ENCODE measurements around the gene ZBTB17. TPM values are rescaled to one million over a fixed set of nuclear protein-coding genes. Genes with fewer than 3 reads are reported as not detected.

Gene ZBTB17
- 28.2 and 28.8 TPM in 2 replicates for total RNA-seq

DNA sequence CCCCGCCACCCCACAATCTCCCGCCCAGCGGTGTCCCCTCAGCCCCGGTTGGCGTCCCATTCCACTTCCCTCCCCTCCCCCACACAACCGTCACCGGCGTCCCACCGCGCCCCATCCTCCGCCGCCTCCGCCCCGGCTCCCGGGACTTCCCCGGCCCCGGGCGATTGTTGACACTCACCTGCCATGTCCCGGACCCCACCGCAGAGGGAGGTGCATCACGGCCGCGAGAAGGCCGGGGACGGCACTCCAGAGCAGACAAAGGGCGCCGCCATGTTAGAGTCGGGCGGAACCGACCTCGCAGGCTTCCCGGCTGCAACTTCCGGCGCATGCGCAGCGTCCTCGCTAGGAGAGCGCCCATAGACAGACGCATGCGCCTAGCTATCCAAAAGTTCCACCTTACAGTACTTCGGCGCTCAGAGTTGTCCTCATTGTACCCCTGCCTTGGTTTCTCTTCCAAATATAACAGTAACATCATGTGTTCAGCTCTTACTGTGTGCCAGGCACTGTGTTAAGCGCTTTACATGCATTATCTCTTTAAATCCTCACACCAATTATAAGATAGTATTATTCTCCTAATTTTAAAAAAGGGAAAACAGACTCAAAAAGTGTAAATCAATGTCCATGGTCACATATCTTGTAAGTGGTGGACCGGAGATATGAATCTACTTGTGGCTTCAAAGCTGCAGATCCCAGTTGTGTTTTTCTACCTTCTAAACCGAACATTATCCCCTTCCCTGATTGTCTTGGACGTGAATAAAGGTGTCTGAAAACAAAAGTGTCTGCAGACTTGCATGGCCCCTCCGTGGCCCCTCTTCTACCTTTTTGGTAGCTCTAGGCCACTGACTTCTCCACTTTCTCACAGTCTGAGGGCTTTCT, at the start of gene ZBTB17:
ZBTB17 (minus strand) TSS at position 297 of the 876 bp plus-strand sequence. CDS start 27,606 bp downstream, outside the sequence.

DNA sequence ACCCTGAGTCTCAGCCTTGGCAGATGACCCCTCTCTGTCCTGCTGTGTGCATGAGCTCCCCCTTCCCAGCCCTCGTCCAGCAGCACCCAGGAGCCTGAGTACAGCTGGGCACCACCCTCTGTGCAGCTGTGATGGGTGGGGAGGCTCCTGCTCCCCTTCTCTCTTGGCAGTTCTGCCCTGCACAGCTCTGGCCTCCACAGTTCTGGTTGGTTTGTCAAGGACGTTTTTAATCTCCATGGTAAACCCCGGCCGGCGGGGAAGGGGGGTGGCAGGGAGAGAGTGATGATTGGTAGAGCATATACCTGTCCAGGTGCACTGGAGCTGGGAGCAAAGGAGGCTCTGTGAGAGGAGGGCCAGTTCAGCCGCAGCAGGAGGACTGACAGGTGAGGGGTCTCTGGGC, 45.8 kb upstream of the ZBTB17 start, which contains the start of gene CLCNKA:
CLCNKA (plus strand) TSS at position 356 of the 400 bp plus-strand sequence. CDS start 584 bp downstream, outside the sequence.

DNA sequence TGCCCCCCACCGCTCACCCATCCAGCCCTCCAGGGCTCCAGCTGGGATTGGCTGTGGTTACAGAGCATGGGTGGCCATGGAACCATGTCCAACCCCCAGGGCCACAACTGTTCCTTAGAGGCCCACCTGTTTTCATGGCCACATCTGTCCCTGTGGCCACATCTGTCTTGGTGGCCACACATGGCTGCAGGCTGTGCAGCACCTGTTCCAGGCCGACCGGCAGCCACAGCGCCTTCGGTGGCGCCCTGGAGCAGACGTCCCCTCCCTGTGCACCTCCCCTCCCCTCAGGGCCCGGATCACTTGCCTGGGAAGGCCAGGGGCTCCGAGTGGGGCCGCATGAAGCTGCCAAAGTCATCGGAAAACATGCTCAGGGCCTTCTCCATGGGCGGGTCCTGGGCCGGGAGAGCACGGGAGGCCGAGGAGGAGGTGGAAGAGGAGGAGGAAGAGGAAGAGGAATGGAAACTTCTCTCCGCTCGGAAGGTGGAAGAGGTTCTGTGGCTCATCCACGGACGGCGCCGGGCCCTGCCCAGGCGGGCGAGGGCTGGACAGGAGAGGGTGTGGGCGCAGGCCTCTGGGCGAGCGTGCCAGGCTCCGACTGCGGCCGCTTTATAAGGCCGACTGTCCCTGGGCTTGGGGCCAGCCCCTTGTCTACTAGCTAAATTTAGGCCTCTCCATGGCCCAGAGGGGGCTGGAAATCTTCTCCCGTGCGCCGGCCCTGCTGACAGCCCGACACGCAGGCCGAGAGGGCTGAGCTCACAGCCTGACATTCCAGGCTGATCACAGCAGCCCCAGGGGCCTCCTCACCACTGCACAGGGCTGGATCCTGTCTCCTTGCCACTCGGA, 41.8 kb upstream of the ZBTB17 start, which contains the start of gene HSPB7:
HSPB7 (minus strand) TSS at position 583 of the 843 bp plus-strand sequence; CDS start at position 503, 80 bp downstream.

Other genes starting within 250 kb of the ZBTB17 start
- 0.05 and 0.14 TPM in 2 replicates for gene SLC25A34, start 239.8 kb downstream of the ZBTB17 start, total RNA-seq
- not detected in 2 replicates for gene TMEM82, start 233.6 kb downstream of the ZBTB17 start, total RNA-seq
- 85.8 and 98.4 TPM in 2 replicates for gene FBLIM1, start 217.3 kb downstream of the ZBTB17 start, total RNA-seq
- 2.6 and 4.8 TPM in 2 replicates for gene UQCRHL, start 168.5 kb downstream of the ZBTB17 start, total RNA-seq
- 14.4 and 19.2 TPM in 2 replicates for gene SPEN, start 128.4 kb downstream of the ZBTB17 start, total RNA-seq
- not detected in 2 replicates for gene SRARP, start 28.1 kb upstream of the ZBTB17 start, total RNA-seq
- gene HSPB7, start 41.9 kb upstream of the ZBTB17 start, total RNA-seq = not detected in 2 replicates
- gene CLCNKA, start 45.9 kb upstream of the ZBTB17 start, total RNA-seq = not detected in 2 replicates
- not detected in 2 replicates for gene CLCNKB, start 67.7 kb upstream of the ZBTB17 start, total RNA-seq
- gene FAM131C, start 97.5 kb upstream of the ZBTB17 start, total RNA-seq = 2.0 and 3.5 TPM in 2 replicates
- gene EPHA2, start 180.0 kb upstream of the ZBTB17 start, total RNA-seq = 153 and 169 TPM in 2 replicates
- 26.7 and 28.1 TPM in 2 replicates for gene ARHGEF19, start 236.6 kb upstream of the ZBTB17 start, total RNA-seq